GM06990 (cell line): ENCODE data around the gene CYLC2.

Experiments used
- DNase-seq: peaks from one replicate; pipeline ENCODE4 v3.0.0-alpha.2; 2011; ENCODE audit not compliant: insufficient read length; ENCODE audit errors: extremely low read depth
- H3K27me3 ChIP-seq: replicated peaks from 2 replicates; pipeline ENCODE4 v1.6.0; 2011; ENCODE audit warnings: low read length; ENCODE audit not compliant: control insufficient read depth, insufficient read depth
- H3K36me3 ChIP-seq: 2 replicates; pipeline ENCODE4 v1.5.1; 2011; ENCODE audit warnings: low read length; ENCODE audit not compliant: control insufficient read depth, insufficient read depth
- H3K4me3 ChIP-seq: replicated peaks from 2 replicates; pipeline ENCODE4 v1.5.1; 2011; ENCODE audit warnings: low read depth, mild to moderate bottlenecking, control low read depth, low read length
- CTCF ChIP-seq: IDR thresholded peaks from 2 replicates; pipeline ENCODE4 v1.5.1; 2011; ENCODE audit warnings: low read length, control low read depth, mild to moderate bottlenecking, inconsistent platforms; ENCODE audit not compliant: insufficient read depth, poor library complexity, severe bottlenecking

CYLC2 gene

GRCh38 chr9:103025796-103026195, 30.7 kb downstream of the CYLC2 start:
- Histone ChIP-seq H3K4me3 (no peak overlapping the region), H3K27me3 (no peaks in the 10 kb centered on the region), H3K36me3 (no peaks in the 10 kb centered on the region)
- TF ChIP-seq CTCF = no peak
- DNase-seq = no peak

GRCh38 chr9:103037508-103038477, 42.7 kb downstream of the CYLC2 start:
- TF ChIP-seq CTCF = no peak
- Histone ChIP-seq H3K36me3 (no peaks in the 10 kb centered on the region), H3K27me3 (no peaks in the 10 kb centered on the region), H3K4me3 (no peak overlapping the region)
- DNase-seq = no peak

- Histone ChIP-seq H3K36me3 (no peaks in the 10 kb centered on the region), H3K27me3 (no peaks in the 10 kb centered on the region), H3K4me3 (no peak overlapping the region)
- no peak for DNase-seq
- TF ChIP-seq CTCF = no peak
Measured at GRCh38 chr9:103041961-103042360, 46.8 kb downstream of the CYLC2 start.
